Activated gamma-delta T cell treated with anti-CD3 and anti-CD28 coated beads, Interleukin-2, amount 50 U/mL, for 16 hours (primary cell): ENCODE data around the gene TPD52L1.
"Not testable (repeated sequence)": the region's sequence is repeated elsewhere in the genome, so short reads cannot be mapped to it uniquely, and the experiment has no call there.

Source experiments
- DNase-seq: peaks from one replicate; pipeline ENCODE4 v3.0.0-alpha.2; 2020; ENCODE audit warnings: low read depth

The TPD52L1 gene

DNA sequence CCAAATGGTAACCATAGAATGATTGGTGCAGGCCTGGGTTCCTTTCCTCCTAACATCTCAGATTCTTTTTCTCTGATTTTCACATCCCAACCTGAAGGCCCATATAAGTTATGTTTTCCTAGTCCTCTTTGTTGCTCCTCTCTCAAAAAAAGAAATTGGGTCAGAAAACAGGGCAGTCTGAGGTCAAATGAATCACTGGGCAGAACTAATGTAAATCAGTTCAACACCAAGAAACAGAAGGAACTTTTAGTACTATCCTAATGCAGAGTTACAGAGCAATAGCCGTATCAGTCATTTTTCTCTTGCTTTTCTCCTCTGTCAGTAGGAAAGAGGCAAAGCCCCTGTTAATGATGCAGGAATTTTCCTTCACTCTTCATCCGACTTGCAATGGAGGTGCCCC lies 11.0 kb upstream of the TPD52L1 start:
- DNase-seq: no peak

DNA sequence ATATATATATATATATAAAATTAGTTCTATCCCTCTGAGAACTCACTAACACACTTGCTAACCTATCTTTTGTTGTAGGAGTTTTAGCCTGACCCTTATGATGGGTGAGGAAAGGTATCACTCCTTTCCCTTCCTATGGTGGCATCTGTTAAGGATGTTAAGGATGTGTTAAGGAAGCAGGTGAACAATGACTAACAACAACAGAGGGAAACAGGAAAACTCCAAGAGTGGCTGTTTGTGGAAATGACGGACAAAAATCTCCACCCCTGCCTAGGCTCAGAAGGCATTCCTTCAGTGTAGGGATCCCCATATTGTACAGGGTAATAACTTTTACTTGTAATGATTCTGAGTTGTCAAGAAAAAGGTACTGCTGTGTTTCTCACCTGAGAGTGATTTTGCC lies 8.8 kb upstream of the TPD52L1 start:
- no peak for DNase-seq

GRCh38 chr6:125149256-125150144 lies 4.1 kb upstream of the TPD52L1 start:
- no peak for DNase-seq

DNA sequence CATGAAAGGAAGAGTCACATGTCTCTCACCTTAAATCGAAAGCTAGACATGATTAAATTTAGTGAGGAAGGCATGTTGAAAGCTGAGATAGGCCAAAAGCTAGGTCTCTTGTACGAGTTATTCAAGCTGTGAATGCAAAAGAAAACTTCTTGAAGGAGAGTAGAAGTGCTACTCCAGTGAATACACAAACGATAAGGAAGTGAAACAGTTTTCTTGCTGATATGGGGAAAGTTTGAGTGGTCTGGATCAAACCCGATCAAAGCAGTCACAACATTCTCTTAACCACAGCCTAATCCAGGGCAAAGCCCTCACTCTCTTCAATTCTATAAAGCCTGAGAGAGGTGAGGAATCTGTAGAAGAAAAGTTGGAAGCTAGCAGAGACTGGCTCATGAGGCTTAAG lies 1.9 kb upstream of the TPD52L1 start:
- no peak for DNase-seq

- no peak for DNase-seq
Measured at GRCh38 chr6:125154118-125154760, 666 bp downstream of the TPD52L1 start.

DNA sequence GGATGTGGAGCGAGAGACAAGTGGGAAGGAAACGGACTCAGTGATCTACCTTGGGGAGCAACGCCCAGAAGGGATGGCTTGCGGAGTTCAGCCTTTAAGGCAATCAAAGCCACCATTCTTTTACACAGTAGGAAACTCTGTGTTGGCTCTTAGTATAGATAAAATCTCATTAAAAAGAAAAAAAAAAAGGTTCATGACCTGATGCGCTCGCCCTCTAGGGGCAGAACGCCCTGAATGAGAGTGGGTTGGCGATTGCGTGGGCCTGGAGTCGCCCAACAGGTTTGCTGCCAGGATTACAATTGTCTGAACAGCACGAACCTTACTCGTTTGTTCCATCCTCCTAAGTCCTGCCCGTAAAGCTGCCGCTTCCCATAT lies 1.2 kb downstream of the TPD52L1 start:
- DNase-seq: no peak

DNA sequence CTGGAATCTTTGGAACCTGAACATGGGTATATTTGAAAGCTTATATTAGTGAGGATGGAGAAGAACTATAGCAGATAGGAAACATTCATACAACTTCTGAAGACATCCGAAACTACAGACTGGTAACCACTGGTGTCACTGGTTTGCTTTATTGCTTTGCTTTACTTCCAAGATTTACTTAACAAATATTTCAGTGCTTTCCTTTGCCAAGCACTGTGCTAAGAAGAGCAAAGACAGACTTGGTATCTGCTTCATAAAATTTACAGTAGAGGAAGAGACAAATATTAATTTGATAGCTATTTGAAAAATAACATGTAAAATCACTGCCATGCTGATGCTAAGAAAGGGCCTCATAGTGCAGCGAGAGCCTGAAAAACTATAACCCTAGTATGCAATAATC lies 1.8 kb downstream of the TPD52L1 start:
- DNase-seq: no peak

- DNase-seq: no peak
Measured at GRCh38 chr6:125156496-125156895, 2.9 kb downstream of the TPD52L1 start.

DNA sequence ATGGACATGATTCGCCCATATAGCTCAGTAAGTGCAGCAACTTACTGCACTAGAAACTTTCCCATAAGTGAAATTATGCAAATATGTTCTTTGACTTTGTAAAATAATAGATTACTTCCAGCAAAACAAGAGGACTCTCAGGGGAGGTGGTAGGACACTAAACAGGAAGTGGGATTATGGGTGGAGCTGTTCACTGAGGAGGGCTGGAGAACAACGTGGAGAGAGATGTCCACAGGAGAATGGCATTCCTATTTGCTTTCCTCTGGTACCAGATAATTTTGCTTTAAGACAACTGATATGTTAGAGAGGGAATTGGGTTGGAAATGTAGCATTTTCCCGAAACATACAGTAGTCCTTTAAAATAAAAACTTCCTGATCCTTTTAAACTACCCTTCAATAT lies 3.7 kb downstream of the TPD52L1 start:
- DNase-seq: no peak

GRCh38 chr6:125157725-125158124 lies 4.2 kb downstream of the TPD52L1 start:
- no peak for DNase-seq

DNA sequence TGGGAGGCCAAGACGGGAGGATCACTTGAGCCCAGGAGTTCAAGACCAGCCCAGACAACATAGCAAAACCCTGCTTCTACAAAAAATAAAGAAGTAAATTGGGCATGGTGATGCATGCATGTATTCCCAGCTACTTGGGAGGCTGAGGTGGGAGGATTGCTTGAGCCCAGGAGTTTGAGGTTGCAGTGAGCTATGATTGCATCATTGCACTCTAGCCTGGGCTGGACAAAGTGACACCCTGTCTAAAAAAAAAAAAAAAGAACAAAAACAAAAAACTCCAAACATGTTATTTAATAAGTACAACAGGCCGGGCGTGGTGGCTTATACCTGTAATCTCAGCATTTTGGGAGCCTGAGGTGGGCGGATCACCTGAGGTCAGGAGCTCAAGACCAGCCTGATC lies 9.8 kb downstream of the TPD52L1 start:
- DNase-seq: not testable (repeated sequence)

DNA sequence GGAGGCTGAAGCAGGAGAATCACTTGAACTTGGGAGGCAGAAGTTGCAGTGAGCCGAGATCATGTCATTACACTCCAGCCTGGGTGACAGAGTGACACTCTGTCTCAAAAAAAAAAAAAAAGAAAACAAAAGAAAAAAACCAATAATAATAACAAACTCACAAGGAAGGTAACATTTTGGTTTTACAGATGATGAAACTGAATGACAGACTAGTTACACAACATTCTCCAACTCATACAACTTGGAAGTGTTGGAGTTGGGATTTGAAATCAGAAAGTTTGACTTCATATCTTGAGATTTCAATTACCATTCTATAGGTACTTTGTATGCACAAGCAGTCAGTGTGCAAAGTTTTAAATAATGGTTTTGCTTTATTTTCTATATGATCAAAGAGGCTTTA lies 10.2 kb downstream of the TPD52L1 start:
- no peak for DNase-seq

GRCh38 chr6:125164696-125165095 lies 11.1 kb downstream of the TPD52L1 start:
- no peak for DNase-seq

GRCh38 chr6:125165256-125165655 lies 11.7 kb downstream of the TPD52L1 start:
- DNase-seq: no peak

- DNase-seq: no peak
Measured at GRCh38 chr6:125165776-125166175, 12.2 kb downstream of the TPD52L1 start.

DNA sequence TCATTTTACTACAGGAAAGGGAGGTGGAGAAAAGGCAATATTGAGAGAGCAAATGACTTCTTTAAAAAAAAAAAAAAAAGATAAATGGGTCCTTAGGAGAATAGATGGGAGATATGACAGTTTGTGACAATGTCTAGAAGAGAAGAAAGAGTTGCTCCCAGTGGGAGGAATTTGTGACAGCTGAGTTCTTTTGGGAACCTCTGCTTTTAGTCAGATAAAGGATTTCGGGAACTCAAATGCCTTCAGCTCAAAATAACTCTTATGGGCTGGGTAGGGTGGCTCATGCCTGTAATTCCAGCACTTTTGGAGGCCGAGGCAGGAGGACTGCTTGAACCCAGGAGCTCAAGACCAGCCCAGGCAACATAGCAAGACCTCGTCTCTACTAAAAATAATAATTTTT lies 13.1 kb downstream of the TPD52L1 start:
- no peak for DNase-seq

- DNase-seq: no peak
Measured at GRCh38 chr6:125167579-125167978, 14.0 kb downstream of the TPD52L1 start.

- no peak for DNase-seq
Measured at GRCh38 chr6:125169058-125169457, 15.5 kb downstream of the TPD52L1 start.

DNA sequence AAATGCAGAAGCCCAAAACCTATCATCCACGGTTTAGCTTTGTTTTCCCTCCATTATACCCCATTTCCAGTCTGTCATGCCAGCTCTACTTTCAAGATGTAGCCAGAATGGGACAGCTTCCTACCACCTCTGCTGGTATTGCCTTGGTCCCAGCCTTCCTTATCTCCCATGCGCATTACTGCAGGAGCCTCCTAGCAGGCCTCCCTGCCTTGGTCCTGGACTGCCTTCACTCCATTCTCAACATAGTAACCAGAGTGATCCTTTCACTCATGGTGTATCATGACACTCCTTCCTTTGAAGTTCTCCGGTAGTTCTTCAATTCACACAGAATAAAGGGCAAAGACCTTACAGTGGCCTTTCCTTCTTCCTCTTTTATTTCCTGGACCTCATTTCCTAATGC lies 15.9 kb downstream of the TPD52L1 start:
- no peak for DNase-seq

DNA sequence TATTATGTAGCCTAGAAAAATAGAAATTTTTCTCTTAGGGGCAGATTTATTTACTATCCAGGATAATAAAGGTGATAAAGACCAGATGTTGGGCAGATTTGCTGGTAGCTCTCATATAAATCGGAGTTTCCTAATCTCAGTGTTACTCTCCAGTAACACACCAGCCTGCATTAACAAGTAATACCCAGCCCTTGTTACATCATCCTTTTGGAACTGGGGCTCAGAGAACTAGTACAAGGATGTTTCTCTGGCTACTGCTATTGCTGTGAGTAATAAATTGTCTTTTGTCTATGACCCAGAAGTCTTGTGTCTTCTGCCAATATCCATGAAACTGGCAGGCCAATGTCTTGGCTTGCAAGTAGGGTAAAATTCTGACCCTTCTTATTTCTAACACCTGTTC lies 16.8 kb downstream of the TPD52L1 start:
- no peak for DNase-seq

- no peak for DNase-seq
Measured at GRCh38 chr6:125173341-125174095, 19.9 kb downstream of the TPD52L1 start.

GRCh38 chr6:125174626-125175025 lies 21.1 kb downstream of the TPD52L1 start:
- no peak for DNase-seq

DNA sequence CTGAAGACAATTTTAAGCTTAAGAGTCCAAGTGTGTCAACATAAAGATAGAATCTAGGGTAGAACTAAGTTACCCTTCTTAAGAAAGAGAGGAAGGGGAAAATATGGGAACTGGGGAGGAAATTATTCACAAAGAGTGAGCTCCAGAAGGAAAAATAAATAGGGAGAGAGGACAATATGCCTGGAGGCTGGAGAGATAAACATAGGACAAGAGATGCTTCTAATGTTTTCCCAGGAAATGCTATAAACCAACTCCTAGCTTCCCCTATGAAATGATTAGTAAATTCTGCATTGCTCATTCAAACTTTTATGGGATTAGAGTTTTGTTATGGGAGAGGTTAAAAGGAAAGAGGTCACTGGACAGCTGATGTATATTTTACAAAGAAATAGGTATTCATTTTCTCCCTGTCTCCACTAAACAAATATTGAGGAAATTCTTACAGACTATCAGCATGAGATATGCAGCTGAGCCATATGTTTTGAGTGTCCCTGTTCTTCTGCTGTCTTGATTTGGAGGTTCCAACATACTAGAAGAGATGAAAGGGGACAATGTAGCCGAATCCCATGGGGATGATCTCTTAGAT lies 22.0 kb downstream of the TPD52L1 start:
- DNase-seq: no peak
